Erythroblast (primary cell): Measurements from ENCODE around the gene KCNMA1.

Experiments
- GATA1 ChIP-seq: IDR thresholded peaks from 2 replicates; pipeline ENCODE4 v1.6.1; 2011; ENCODE audit warnings: low read depth, mild to moderate bottlenecking, control low read depth, low read length, moderate library complexity
- POLR2A ChIP-seq: IDR thresholded peaks from 2 replicates; pipeline ENCODE4 v1.6.1; 2011; ENCODE audit warnings: mild to moderate bottlenecking, low read length

DNA sequence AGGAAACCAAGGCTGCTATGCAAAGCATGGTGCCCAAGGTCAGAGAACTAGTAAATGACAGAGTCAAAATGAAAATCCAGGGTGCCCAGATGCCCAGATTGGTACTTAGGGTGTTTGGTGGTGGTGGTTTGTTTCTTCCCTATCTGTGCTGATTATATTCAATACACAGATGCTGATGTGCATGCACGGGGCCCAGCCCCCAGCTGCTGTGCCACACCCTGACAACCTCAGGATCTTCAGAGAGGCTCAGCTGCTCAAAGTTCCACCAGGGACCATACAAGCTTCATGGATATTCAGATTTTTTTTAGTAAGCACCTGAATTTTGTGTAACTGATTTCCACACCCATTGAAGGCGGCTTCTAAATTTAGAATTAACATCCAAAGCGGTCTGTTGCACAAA is 75.6 kb downstream of the KCNMA1 start:
- TF ChIP-seq POLR2A (no peak), GATA1 (no peak)
